GM12878 (cell line): ENCODE data around the gene KCTD14. TPM values are rescaled to one million over a fixed set of nuclear protein-coding genes. Genes with fewer than 3 reads are reported as not detected.
"Not testable (repeated sequence)": the region's sequence is repeated elsewhere in the genome, so short reads cannot be mapped to it uniquely, and the experiment has no call there.

Experiments used
- ATAC-seq: fragments of 200-7000 bp; cut with Tn5 transposase; 3 replicates; pipeline ENCODE4 v1.9.1; 2020; ENCODE audit warnings: mild to moderate bottlenecking, moderate library complexity
- BruUV-seq: library from RNA; stranded (reverse); fragments of 400-500 nt; replicated peaks from 2 replicates; lab custom pipeline; 2021; lab: Mats Ljungman, UMichigan
- CTCF ChIA-PET: fragments of 300-600 bp; sonication (Branson Sonifier 250); formaldehyde crosslinking; extraction: SDS; loops from one replicate; lab custom pipeline; 2021; ENCODE audit warnings: inconsistent platforms; lab: Yijun Ruan, JAX
- POLR2A ChIA-PET: fragments of 350-600 bp; formaldehyde crosslinking; extraction: SDS; loops from one replicate; lab custom pipeline; 2021; ENCODE audit warnings: inconsistent platforms; lab: Charles Lee
- RAD21 ChIA-PET: fragments of 300-600 bp; sonication (Branson Sonifier 250); formaldehyde crosslinking; loops from one replicate; lab custom pipeline; 2023; ENCODE audit warnings: antibody characterized with exemption; ENCODE audit not compliant: unreplicated experiment; lab: Charles Lee
- SMC1A ChIA-PET: fragments of 300-600 bp; sonication (Branson Sonifier 250); formaldehyde crosslinking; loops from one replicate; lab custom pipeline; 2023; ENCODE audit not compliant: unreplicated experiment, uncharacterized antibody; lab: Charles Lee
- DNase-seq: peaks from one replicate; pipeline ENCODE4 v3.0.0-alpha.2; 2011; ENCODE audit warnings: low read depth, low spot score
- FAIRE-seq: peaks from 3 replicates; lab custom pipeline; 2011; peaks lifted over from hg19 to GRCh38; lab: Jason Lieb, UNC
- H2AFZ ChIP-seq: 2 replicates; pipeline ENCODE4 v1.6.0; 2011; ENCODE audit warnings: low read depth, low read length, control low read depth; ENCODE audit not compliant: control insufficient read depth
- H3K27ac ChIP-seq: 2 replicates; pipeline ENCODE4 v1.5.1; 2011; ENCODE audit warnings: control low read depth; ENCODE audit not compliant: control insufficient read depth, insufficient read depth
- H3K27me3 ChIP-seq, 2 experiments: replicated peaks in 1 of 2; 2 replicates each; pipeline versions ENCODE4 v1.6.0 to v1.6.1; 2011; ENCODE audit warnings: low read length in 1 of 2; ENCODE audit not compliant: control insufficient read depth in 2 of 2, insufficient read depth in 2 of 2
- H3K36me3 ChIP-seq, 2 experiments: 2 replicates each; pipeline ENCODE4 v1.5.1; 2011; ENCODE audit warnings: low read length in 1 of 2; ENCODE audit not compliant: control insufficient read depth in 2 of 2, insufficient read depth in 2 of 2
- H3K4me1 ChIP-seq: 2 replicates; pipeline ENCODE4 v1.6.1; 2011; ENCODE audit warnings: mild to moderate bottlenecking, low read length, moderate library complexity, mixed read lengths; ENCODE audit not compliant: control insufficient read depth, insufficient read depth
- H3K4me2 ChIP-seq: 2 replicates; pipeline ENCODE4 v1.6.0; 2011; ENCODE audit warnings: control low read depth; ENCODE audit not compliant: control insufficient read depth, insufficient read depth
- H3K4me3 ChIP-seq: fragments of 200-600 bp; sonication (generic); 2 replicates; pipeline ENCODE4 v1.5.1; 2016
- H3K79me2 ChIP-seq: 2 replicates; pipeline ENCODE4 v1.6.0; 2011; ENCODE audit warnings: low read length; ENCODE audit not compliant: control insufficient read depth, insufficient read depth
- H3K9ac ChIP-seq: 2 replicates; pipeline ENCODE4 v1.8.0; 2011; ENCODE audit warnings: low read length, control low read depth, mixed read lengths; ENCODE audit not compliant: control insufficient read depth, insufficient read depth
- H3K9me3 ChIP-seq: replicated peaks from 3 replicates; pipeline ENCODE4 v1.5.1; 2011; ENCODE audit warnings: mild to moderate bottlenecking, low read length; ENCODE audit not compliant: control insufficient read depth, insufficient read depth
- H4K20me1 ChIP-seq: 2 replicates; pipeline ENCODE4 v1.6.0; 2011; ENCODE audit not compliant: control insufficient read depth, insufficient read depth
- PAX5 ChIP-seq: IDR thresholded peaks from 2 replicates; pipeline ENCODE4 v1.6.1; 2011; ENCODE audit warnings: low read depth, low read length, borderline replicate concordance
- RELA ChIP-seq: fragments of 450-650 bp; IDR thresholded peaks from 2 replicates; pipeline ENCODE4 v1.8.0; 2014; ENCODE audit warnings: borderline replicate concordance; ENCODE audit not compliant: partially characterized antibody
- REST ChIP-seq: IDR thresholded peaks from 2 replicates; pipeline ENCODE4 v1.6.1; 2012; ENCODE audit warnings: mild to moderate bottlenecking, low read depth, low read length
- USF2 ChIP-seq: IDR thresholded peaks from 2 replicates; pipeline ENCODE4 v1.6.1; 2011; ENCODE audit warnings: low read depth, low read length, improper control_type of control experiment, borderline replicate concordance
- ZNF217 ChIP-seq: fragments of 450-650 bp; IDR thresholded peaks from 2 replicates; pipeline ENCODE4 v1.6.1; 2017; ENCODE audit warnings: antibody characterized with exemption, mild to moderate bottlenecking
- ZNF622 ChIP-seq: fragments of 450-650 bp; IDR thresholded peaks from 2 replicates; pipeline ENCODE4 v1.6.1; 2017; ENCODE audit warnings: mild to moderate bottlenecking, inconsistent platforms
- WGBS: methylation state at CpG from one replicate; pipeline ENCODE4 v1.1.6; 2016; ENCODE audit warnings: low lambda C conversion rate; ENCODE audit not compliant: insufficient replicate concordance, insufficient coverage; ENCODE audit errors: missing lambda C conversion rate; 5-methylcytosine and 5-hydroxymethylcytosine counted together
- in situ Hi-C: fragments of 300-500 bp; cut with MboI; formaldehyde crosslinking; loops from 9 replicates; pipeline ENCODE4 v1.14.3; 2018; ENCODE audit warnings: mixed read lengths
- intact Hi-C: fragments of 100-400 bp; cut with micrococcal nuclease; formaldehyde crosslinking; loops from one replicate; pipeline ENCODE4 v1.14.2; 2022; ENCODE audit not compliant: unreplicated experiment
- polyA plus RNA-seq, 11 experiments: library from polyadenylated mRNA; depleted of rRNA in 4 of 11; unstranded in 6 of 11; stranded (reverse) in 5 of 11; fragments of >200 nt; fragmentation: Nextera tagmentation in 4 of 11; fragmentation: Illumina TruSeq in 1 of 11; extraction: Ambion mirVana in 4 of 11; extraction: Trizol in 1 of 11; gene quantifications; 1 replicate in 1 of 11; 2 replicates in 10 of 11; pipeline versions ENCODE4 v1.2.1 to v1.2.3, GENCODE V29; 2011 to 2016; ENCODE audit warnings: inconsistent platforms in 2 of 11, missing spikeins in 2 of 11, low read depth in 1 of 11
- total RNA-seq, 4 experiments: library from RNA; depleted of rRNA in 3 of 4; stranded (reverse); fragments of >200 nt in 3 of 4; fragmentation: Illumina TruSeq in 1 of 4; extraction: Trizol in 1 of 4; gene quantifications; 2 replicates each; pipeline versions ENCODE4 v1.2.1 to v1.2.3, GENCODE V29; 2013 to 2021
- TF ChIP-seq, protein P1 (sequence below): fragments of 450-650 bp; formaldehyde crosslinking; IDR thresholded peaks from 2 replicates; pipeline ENCODE4 v1.4.0; 2022; ENCODE audit warnings: mild to moderate bottlenecking, moderate library complexity

The KCTD14 gene
- total and polyA plus RNA-seq, 10 of the 15 experiments (the other 5 are each of a cell fraction or from before 2014, with no cell fraction given): 0.11 to 0.63 (median 0.48) TPM

DNA sequence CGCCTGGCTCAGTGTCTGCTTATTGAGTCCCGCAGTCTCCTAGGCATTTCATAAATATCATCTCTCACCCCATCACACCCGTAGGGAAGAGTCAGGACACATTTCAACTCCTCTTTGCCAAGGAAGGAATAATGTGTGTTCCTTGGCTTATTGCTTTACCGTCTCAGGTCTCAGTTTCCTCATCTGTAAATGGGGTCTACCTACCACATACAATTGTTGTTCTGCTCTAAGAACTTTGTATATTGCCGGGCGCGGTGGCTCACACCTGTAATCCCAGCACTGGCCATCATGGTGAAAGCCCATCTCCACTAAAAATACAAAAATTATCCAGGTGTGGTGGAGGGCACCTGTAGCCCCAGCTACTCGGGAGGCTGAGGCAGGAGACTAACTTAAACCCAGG is 37.5 kb upstream of the KCTD14 start (continued):
- TF ChIP-seq USF2 (no peak), PAX5 (no peak), ZNF622 (no peak), REST (no peak), ZNF217 (no peak), RELA (no peak)
- TF ChIP-seq, protein P1, sequence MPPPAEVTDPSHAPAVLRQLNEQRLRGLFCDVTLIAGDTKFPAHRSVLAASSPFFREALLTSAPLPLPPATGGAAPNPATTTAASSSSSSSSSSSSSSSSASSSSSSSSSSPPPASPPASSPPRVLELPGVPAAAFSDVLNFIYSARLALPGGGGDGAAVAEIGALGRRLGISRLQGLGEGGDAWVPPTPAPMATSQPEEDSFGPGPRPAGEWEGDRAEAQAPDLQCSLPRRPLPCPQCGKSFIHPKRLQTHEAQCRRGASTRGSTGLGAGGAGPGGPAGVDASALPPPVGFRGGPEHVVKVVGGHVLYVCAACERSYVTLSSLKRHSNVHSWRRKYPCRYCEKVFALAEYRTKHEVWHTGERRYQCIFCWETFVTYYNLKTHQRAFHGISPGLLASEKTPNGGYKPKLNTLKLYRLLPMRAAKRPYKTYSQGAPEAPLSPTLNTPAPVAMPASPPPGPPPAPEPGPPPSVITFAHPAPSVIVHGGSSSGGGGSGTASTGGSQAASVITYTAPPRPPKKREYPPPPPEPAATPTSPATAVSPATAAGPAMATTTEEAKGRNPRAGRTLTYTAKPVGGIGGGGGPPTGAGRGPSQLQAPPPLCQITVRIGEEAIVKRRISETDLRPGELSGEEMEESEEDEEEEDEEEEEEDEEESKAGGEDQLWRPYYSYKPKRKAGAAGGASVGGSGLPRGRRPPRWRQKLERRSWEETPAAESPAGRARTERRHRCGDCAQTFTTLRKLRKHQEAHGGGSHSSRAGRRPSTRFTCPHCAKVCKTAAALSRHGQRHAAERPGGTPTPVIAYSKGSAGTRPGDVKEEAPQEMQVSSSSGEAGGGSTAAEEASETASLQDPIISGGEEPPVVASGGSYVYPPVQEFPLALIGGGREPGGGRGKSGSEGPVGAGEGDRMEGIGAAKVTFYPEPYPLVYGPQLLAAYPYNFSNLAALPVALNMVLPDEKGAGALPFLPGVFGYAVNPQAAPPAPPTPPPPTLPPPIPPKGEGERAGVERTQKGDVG (CRISPR knock-in tag): no peak

DNA sequence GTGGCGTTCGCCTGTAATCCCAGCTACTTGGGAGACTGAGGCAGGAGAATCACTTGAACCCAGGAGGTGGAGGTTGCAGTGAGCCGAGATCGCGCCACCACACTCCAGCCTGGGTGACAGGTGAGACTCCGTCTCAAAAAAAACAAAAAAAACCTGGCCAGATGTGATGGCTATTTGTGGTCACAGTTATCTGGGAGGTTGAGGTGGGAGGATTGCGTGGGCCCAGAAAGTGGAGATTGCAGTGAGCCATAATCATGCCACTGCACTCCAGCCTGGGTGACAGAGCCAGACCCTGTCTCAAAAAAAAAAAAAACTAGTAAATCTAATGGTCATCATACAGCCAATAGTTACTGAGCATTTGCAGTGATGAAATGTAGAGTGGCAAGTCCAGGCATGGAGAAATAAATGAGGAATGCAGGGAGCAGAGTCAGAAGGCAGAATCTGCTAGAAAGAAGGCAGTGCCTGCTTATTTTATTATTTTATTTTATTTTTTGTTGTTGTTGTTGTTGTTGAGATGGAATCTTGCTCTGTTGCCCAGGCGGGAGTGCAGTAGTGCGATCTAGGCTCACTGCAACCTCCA is 36.8 kb upstream of the KCTD14 start:
- DNase-seq, H3K4me2 ChIP-seq, CTCF ChIA-PET, in situ Hi-C loops, H3K4me3 ChIP-seq, H3K27me3 ChIP-seq, ATAC-seq, SMC1A ChIA-PET, H3K27ac ChIP-seq, H3K4me1 ChIP-seq, H3K79me2 ChIP-seq, H4K20me1 ChIP-seq, FAIRE-seq, BruUV-seq, intact Hi-C loops, H3K9me3 ChIP-seq, H2AFZ ChIP-seq, RAD21 ChIA-PET, H3K9ac ChIP-seq, H3K36me3 ChIP-seq, POLR2A ChIA-PET: not testable (repeated sequence)
- WGBS: 92% methylated on average over 9 of the region's 9 CpGs
